ENCODE data around the gene PVALEF.

The PVALEF gene

DNA sequence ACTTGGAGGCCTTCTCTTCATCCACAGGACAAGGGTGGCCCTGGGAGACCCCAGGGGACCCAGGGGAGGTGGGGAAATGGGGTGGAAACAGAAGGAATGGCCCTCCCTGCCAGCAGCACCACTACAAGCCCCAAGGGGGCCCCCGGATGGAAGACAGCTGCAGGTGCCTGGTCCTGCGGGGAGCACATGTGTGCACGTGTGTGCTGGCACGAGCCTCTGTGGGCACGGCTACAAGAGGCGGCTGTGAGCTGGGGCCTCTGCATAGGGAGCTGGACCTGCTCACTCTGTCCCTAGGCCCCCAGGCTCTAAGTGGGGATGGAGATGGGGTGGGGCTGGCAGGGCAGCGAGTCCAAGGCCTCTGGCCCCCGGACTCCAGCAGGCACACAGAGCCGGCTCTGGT lies 13.9 kb downstream of the PVALEF start:
- Histone ChIP-seq H3K4me2 (ENCODE audit: low read length) (no peak overlapping the region), H3K9ac (ENCODE audit: low read length) (no peak overlapping the region), H3K4me3 (ENCODE audit: low read length) (no peak overlapping the region), H3K27ac (ENCODE audit: low read length) (no peak overlapping the region), H2AFZ (ENCODE audit: low read depth, low read length) (no peak overlapping the region), H3K79me2 (ENCODE audit: low read length) (no peaks in the 10 kb centered on the region), H3K4me1 (ENCODE audit: low read length) (no peaks in the 10 kb centered on the region), H3K36me3 (replicated peaks; ENCODE audit: low read depth, low read length) (no peaks in the 10 kb centered on the region), H3K9me3 (ENCODE audit: insufficient read depth, low read length) (no peaks in the 10 kb centered on the region), H3K27me3 (ENCODE audit: low read depth, low read length) (no peaks in the 10 kb centered on the region), H4K20me1 (ENCODE audit: insufficient read depth, low read length) (no peaks in the 10 kb centered on the region)
- TF ChIP-seq EZH2phosphoT487 (IDR thresholded peaks at IDR 0.05; ENCODE audit: low read depth): no peak
- TF ChIP-seq, protein P1, sequence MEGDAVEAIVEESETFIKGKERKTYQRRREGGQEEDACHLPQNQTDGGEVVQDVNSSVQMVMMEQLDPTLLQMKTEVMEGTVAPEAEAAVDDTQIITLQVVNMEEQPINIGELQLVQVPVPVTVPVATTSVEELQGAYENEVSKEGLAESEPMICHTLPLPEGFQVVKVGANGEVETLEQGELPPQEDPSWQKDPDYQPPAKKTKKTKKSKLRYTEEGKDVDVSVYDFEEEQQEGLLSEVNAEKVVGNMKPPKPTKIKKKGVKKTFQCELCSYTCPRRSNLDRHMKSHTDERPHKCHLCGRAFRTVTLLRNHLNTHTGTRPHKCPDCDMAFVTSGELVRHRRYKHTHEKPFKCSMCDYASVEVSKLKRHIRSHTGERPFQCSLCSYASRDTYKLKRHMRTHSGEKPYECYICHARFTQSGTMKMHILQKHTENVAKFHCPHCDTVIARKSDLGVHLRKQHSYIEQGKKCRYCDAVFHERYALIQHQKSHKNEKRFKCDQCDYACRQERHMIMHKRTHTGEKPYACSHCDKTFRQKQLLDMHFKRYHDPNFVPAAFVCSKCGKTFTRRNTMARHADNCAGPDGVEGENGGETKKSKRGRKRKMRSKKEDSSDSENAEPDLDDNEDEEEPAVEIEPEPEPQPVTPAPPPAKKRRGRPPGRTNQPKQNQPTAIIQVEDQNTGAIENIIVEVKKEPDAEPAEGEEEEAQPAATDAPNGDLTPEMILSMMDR (IDR thresholded peaks at IDR 0.05; ENCODE audit: low read depth, low read length): no peak

DNA sequence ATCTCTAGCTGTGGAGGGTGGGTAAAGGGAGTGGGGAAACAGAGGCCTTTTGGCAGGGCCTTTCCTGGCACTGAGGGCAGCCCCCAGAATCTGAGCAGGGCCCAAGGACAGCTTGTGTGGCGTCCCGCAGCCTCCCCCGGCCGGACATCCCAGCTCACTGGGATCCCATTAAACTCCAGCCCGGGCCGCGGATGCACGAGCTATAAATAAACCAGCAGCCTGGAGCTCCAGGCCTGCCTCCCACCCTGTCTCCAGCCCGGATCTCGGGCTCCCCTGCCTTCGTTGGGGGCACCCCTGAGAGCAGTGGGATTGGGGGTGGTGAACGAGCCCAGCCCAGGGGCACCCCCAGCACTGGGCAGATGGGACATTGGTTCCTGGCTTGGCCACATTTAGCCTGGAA lies 14.6 kb downstream of the PVALEF start:
- no peak overlapping the region for H2AFZ ChIP-seq (ENCODE audit: low read depth, low read length)
- no peaks in the 10 kb centered on the region for H3K79me2 ChIP-seq (ENCODE audit: low read length)
- TF ChIP-seq, protein P1 (IDR thresholded peaks at IDR 0.05; ENCODE audit: low read depth, low read length): no peak
- no peak for TF ChIP-seq EZH2phosphoT487 (IDR thresholded peaks at IDR 0.05; ENCODE audit: low read depth)
- H3K4me1 ChIP-seq (ENCODE audit: low read length): no peaks in the 10 kb centered on the region
- no peak overlapping the region for H3K27ac ChIP-seq (ENCODE audit: low read length)
- H3K36me3 ChIP-seq (replicated peaks; ENCODE audit: low read depth, low read length): no peaks in the 10 kb centered on the region
- no peaks in the 10 kb centered on the region for H4K20me1 ChIP-seq (ENCODE audit: insufficient read depth, low read length)
- no peaks in the 10 kb centered on the region for H3K27me3 ChIP-seq (ENCODE audit: low read depth, low read length)
- no peak overlapping the region for H3K9ac ChIP-seq (ENCODE audit: low read length)
- H3K4me3 ChIP-seq (ENCODE audit: low read length): no peak overlapping the region
- H3K4me2 ChIP-seq (ENCODE audit: low read length): no peak overlapping the region
- no peaks in the 10 kb centered on the region for H3K9me3 ChIP-seq (ENCODE audit: insufficient read depth, low read length)

DNA sequence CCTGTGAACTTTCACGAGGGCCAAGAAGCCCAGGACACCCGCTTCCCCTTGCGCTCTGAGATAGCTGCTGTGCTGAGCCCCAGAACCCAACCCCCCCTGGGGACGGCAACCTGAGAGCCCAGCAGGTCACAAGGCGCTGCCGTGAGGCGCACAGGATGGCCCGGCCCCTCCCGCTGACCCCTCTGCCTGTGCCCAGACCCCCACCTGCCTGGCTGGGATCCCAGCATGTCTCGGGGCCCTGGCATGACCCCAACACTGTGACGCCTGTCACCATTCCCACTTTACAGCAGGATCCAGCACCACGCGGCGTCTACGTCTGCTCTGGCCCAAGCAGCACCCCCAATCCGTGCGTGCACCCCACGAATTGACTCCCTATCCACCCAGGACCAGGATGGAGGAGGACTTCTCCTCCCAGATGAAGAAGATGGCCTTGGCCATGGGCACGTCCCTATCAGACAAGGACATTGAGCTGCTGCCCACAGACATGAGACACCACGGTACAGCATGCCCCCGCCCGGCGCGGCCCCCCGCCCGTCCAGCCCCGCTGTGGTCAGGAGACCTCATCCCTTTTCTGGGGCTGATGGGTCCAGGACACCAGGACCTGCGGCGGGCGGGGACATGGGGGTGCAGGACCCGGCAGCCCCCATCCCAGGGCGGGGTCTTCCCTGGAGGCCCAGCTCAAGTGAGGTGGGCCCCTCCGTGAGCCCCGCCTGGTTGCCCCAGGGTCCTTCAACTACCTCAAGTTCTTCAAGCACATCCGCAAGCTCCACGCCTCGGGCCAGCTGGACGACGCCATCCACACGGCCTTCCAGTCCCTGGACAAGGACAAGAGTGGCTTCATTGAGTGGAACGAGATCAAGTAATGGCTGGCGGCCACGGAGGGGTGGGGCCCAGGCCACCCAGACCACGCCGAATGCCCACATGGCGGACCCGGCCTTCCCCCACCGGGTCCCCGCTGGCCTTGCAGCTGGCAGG lies 15.8 kb downstream of the PVALEF start:
- Histone ChIP-seq H2AFZ (ENCODE audit: low read depth, low read length) (no peak overlapping the region), H3K9me3 (ENCODE audit: insufficient read depth, low read length) (no peaks in the 10 kb centered on the region), H3K9ac (ENCODE audit: low read length) (no peak overlapping the region), H4K20me1 (ENCODE audit: insufficient read depth, low read length) (no peaks in the 10 kb centered on the region), H3K27ac (ENCODE audit: low read length) (no peak overlapping the region), H3K4me2 (ENCODE audit: low read length) (no peak overlapping the region), H3K4me1 (ENCODE audit: low read length) (no peaks in the 10 kb centered on the region), H3K4me3 (ENCODE audit: low read length) (no peak overlapping the region), H3K27me3 (ENCODE audit: low read depth, low read length) (no peaks in the 10 kb centered on the region), H3K36me3 (replicated peaks; ENCODE audit: low read depth, low read length) (no peaks in the 10 kb centered on the region), H3K79me2 (ENCODE audit: low read length) (no peaks in the 10 kb centered on the region)
- no peak for TF ChIP-seq EZH2phosphoT487 (IDR thresholded peaks at IDR 0.05; ENCODE audit: low read depth)
- TF ChIP-seq, protein P1 (IDR thresholded peaks at IDR 0.05; ENCODE audit: low read depth, low read length): no peak

DNA sequence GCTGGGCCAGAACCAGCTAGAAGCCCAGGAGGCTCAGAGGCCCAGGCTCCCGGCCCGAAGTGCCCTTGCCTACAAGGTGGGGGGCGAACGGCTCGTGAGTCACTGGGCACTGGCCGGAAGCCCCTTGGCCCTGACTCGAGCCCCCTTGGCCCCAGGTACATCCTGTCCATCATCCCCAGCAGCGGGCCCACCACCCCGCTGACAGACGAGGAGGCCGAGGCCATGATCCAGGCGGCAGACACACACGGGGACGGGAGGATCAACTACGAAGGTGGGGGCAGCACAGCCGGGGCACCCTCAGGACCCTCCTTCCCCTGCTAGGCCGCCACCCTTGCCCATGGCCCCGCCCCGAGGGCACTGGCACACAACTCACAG lies 16.5 kb downstream of the PVALEF start:
- no peak overlapping the region for H3K9ac ChIP-seq (ENCODE audit: low read length)
- TF ChIP-seq EZH2phosphoT487 (IDR thresholded peaks at IDR 0.05; ENCODE audit: low read depth): no peak
- TF ChIP-seq, protein P1 (IDR thresholded peaks at IDR 0.05; ENCODE audit: low read depth, low read length): no peak
- H3K36me3 ChIP-seq (replicated peaks; ENCODE audit: low read depth, low read length): no peaks in the 10 kb centered on the region
- H2AFZ ChIP-seq (ENCODE audit: low read depth, low read length): no peak overlapping the region
- no peaks in the 10 kb centered on the region for H3K27me3 ChIP-seq (ENCODE audit: low read depth, low read length)
- no peak overlapping the region for H3K27ac ChIP-seq (ENCODE audit: low read length)
- no peak overlapping the region for H3K4me2 ChIP-seq (ENCODE audit: low read length)
- H3K4me3 ChIP-seq (ENCODE audit: low read length): no peak overlapping the region
- H3K79me2 ChIP-seq (ENCODE audit: low read length): no peaks in the 10 kb centered on the region
- H3K4me1 ChIP-seq (ENCODE audit: low read length): no peaks in the 10 kb centered on the region
- no peaks in the 10 kb centered on the region for H4K20me1 ChIP-seq (ENCODE audit: insufficient read depth, low read length)
- no peaks in the 10 kb centered on the region for H3K9me3 ChIP-seq (ENCODE audit: insufficient read depth, low read length)
